NK-92 (cell line): ENCODE measurements around the gene STK16.
"Not testable (repeated sequence)": the region's sequence is repeated elsewhere in the genome, so short reads cannot be mapped to it uniquely, and the experiment has no call there.

ENCODE experiments used
- DNase-seq: peaks from one replicate; lab custom pipeline; 2025; ENCODE audit not compliant: unreplicated experiment; lab: John Stamatoyannopoulos, UW

STK16 gene

GRCh38 chr2:219243291-219243761 is 2.0 kb upstream of the STK16 start:
- no peak for DNase-seq

DNA sequence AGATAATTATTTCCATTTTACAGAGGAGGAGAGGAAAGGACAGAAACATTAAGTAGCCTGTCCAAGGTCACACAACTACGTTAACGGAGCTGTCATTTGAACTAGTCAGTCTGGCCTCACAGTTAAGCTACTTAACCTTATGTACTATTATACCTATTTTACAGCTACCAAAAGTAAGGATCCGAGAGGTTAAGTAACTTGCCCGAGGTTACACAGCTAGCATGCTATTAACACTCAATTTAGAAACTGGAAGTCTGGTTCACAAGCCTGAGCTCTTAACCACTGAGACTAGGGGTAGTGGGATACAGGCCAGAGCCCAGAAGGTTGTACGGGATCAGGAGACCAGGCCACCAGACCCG is 511 bp upstream of the STK16 start:
- no peak for DNase-seq

DNA sequence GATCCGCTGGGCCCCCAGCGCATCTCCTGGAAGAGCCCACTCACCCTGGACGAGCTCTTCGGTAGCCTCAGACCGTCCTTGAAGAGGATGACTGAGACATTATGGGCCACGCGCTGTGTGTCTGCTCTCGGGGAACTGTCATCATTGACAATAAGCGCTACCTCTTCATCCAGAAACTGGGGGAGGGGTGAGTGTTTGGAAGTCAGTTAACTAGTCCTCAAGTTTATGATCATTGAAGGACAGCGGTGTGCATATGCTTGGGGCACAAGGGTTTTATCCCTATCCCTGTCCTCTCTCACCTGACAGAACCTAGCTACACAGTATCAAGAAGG is 586 bp downstream of the STK16 start:
- no peak for DNase-seq

GRCh38 chr2:219246559-219246958 is 1.3 kb downstream of the STK16 start:
- DNase-seq = no peak

GRCh38 chr2:219247678-219248642 is 2.7 kb downstream of the STK16 start:
- no peak for DNase-seq

DNA sequence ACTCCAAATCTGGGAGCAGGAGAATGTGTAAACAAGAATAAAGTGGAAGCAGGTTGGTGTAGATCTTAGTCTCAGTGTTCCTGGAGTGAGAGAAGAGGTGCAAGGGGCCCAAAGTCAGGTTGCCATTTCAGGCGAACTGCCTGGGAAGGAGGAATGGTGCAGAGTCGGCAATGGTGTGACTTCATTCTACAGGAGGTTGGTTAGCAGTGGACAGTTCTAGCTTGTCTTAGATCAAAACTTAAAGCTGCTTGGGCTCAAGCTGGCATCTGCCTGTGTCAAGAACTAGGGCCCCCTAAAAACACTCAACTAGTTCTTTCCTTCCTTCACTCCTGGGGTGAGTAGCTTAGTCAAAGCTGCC is 3.5 kb downstream of the STK16 start:
- no peak for DNase-seq

DNA sequence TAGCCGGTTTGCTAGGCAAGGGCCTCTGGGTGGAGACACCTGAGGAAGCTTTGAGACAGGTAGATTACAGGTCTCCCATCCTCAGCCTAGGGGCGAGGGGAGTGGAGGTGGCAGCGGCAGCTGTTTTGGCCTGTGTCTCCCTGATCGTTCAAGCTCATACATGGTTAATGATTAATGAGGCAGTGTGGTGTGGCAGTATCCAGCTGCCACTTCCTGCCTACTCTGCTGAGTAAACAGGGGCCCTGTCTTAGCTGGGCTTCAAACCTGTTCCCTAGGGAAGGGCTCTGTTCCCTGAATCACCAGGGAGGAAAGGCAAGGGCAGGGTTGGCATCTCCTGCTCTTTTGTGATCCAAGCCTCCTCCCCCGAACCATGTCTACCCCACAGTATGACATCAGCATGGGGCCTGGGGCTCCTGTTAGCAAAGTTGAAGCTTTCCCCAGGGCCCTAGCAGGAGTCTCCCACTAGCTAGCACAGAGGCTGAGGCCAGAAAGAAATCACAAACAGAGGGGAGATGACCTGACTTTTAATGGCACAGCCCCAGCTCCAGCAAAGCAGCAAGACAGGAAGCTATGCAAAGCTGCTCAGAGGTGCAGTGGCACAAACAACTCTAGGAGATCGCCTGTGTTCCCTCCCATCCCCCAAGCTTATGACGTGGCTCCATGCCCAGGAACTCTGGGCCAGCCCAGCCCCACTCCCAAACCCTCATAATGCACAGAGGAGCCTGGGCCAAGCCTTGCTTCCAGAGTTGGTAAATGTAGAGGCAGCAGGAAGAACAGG is 4.1 kb downstream of the STK16 start:
- no peak for DNase-seq

- no peak for DNase-seq
These were observed 4.9 kb downstream of the STK16 start for GRCh38 chr2:219250049-219250781.

DNA sequence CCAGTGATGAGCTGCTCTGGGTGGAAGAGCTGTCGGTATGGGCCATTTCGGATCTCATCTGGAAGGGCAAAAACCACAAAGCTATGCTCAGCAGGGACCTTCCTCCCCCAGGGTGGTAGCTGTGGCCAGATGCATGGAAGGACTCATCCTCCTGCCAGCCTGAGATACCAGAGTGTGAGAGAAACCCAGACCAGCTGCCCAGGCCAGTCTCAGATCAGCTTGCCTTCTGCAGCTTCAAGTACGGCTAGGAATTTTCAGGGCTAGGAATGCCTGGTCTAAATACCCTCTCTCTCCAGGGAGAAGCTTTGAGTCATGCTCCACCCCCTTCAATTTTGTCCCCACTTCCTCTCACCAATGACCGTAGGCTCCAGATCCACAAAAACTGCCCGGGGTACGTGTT is 6.4 kb downstream of the STK16 start:
- DNase-seq = no peak

- DNase-seq = no peak
These were observed 6.8 kb downstream of the STK16 start for GRCh38 chr2:219252084-219252483.

GRCh38 chr2:219252570-219252899 is 7.3 kb downstream of the STK16 start:
- no peak for DNase-seq

DNA sequence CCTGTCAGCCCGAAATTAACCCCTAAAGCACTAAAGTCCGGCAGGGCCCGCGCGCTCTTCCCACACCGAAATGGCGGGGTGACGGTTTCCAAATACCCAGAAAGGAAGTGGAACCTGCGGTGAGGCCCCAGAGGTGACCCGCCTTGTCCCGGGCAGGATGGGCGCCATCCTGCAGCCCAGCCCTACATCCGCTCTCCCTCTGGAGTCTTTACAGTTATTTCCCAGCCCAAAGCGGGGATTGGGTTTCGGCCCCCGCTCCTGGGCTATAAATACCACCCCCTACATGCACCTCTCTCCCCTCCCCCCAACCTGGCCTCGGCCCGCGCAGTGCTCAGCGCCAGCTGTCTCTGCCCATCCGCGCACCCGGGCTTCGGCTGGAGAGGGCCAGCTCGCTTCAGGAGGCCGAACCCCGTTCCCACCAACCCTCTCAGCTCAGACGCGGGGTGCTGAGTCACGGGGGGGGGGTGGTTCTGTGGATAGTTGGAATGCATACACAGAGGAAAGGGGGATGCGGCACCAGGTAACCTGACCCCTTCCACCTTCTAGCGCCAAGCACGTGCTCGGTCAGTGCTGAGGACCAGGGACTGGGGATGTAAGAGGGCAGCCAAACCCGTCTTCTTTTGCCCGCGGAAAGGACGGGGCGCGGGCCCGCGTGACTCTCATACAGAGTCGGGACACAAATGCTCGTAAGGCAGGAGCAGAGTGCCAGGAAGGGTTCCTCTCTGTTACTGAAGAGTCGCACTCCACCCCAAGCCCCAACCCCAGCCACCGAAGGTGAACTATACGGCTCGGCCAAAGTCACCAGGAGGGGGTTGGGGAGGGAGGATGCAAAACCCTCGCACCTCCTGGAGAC is 7.8 kb downstream of the STK16 start, which contains the start of gene TUBA4B:
TUBA4B (plus strand) TSS at position 344 of the 853 bp plus-strand sequence; CDS start at position 509, 165 bp downstream.
- no peak for DNase-seq

GRCh38 chr2:219253753-219254589 is 8.7 kb downstream of the STK16 start, which contains the start of gene TUBA4A:
Gene TUBA4A, minus strand, starts transcription at chr2:219253918. Its CDS starts 60 bp downstream, at chr2:219253858.
- DNase-seq = peak; percentile 52

GRCh38 chr2:219254590-219255201 is 9.4 kb downstream of the STK16 start:
- no peak for DNase-seq

- not testable (repeated sequence) for DNase-seq
These were observed 13.7 kb downstream of the STK16 start for GRCh38 chr2:219258942-219259341.

GRCh38 chr2:219261024-219261855 is 16.0 kb downstream of the STK16 start:
- no peak for DNase-seq

GRCh38 chr2:219266232-219266631 is 21.0 kb downstream of the STK16 start:
- DNase-seq = no peak

GRCh38 chr2:219266886-219267285 is 21.6 kb downstream of the STK16 start:
- DNase-seq = no peak
